GM06990 (cell line): ENCODE data around the gene KDM8.

ENCODE experiments used
- DNase-seq: peaks from one replicate; pipeline ENCODE4 v3.0.0-alpha.2; 2011; ENCODE audit not compliant: insufficient read length; ENCODE audit errors: extremely low read depth
- H3K27me3 ChIP-seq: replicated peaks from 2 replicates; pipeline ENCODE4 v1.6.0; 2011; ENCODE audit warnings: low read length; ENCODE audit not compliant: control insufficient read depth, insufficient read depth
- H3K36me3 ChIP-seq: 2 replicates; pipeline ENCODE4 v1.5.1; 2011; ENCODE audit warnings: low read length; ENCODE audit not compliant: control insufficient read depth, insufficient read depth
- H3K4me3 ChIP-seq: replicated peaks from 2 replicates; pipeline ENCODE4 v1.5.1; 2011; ENCODE audit warnings: low read depth, mild to moderate bottlenecking, control low read depth, low read length
- TF ChIP-seq, protein P1 (sequence below): IDR thresholded peaks from 2 replicates; pipeline ENCODE4 v1.5.1; 2011; ENCODE audit warnings: low read length, control low read depth, mild to moderate bottlenecking, inconsistent platforms; ENCODE audit not compliant: insufficient read depth, poor library complexity, severe bottlenecking

KDM8 gene

DNA sequence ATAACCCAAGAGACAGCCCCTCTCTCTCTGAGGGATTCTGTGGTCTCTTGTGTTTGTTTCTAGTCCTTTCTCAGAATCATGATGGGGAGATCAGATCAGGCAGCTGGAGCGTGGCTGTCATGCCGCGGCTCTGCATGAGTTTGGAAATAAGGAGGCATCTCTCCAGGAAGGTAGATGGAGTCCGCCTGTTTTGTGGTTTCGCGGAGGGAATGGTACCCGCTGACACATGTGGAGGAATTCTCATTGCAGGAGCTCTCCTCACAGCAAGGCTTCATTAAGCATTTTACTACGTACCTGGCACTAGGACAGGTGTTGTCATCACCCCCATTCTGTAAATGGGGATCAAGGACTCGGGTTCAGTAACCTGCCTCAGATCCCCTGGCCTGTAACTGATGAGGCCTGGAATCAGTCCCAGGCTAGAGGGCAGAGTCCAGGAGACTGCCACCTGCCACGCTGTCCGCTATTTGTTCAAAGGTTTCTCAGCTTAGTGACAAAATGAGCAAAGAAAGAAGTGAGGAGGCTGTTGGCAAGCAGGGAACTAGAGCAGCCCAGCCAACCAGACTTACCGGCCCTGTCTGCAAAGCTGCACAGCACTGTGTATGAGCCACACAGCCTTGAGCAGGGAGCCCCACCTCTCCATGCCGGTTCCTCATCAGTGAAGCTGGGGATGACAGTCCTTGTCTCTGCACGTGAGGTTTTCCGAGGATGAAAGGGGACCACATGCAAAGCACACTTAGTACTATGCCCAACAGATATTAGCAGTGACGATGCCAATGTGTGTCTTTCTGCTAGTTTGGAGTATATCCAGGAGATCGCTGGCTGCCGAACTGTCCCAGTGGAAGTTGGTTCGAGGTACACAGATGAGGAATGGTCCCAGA lies 11.0 kb downstream of the KDM8 start:
- TF ChIP-seq, protein P1, sequence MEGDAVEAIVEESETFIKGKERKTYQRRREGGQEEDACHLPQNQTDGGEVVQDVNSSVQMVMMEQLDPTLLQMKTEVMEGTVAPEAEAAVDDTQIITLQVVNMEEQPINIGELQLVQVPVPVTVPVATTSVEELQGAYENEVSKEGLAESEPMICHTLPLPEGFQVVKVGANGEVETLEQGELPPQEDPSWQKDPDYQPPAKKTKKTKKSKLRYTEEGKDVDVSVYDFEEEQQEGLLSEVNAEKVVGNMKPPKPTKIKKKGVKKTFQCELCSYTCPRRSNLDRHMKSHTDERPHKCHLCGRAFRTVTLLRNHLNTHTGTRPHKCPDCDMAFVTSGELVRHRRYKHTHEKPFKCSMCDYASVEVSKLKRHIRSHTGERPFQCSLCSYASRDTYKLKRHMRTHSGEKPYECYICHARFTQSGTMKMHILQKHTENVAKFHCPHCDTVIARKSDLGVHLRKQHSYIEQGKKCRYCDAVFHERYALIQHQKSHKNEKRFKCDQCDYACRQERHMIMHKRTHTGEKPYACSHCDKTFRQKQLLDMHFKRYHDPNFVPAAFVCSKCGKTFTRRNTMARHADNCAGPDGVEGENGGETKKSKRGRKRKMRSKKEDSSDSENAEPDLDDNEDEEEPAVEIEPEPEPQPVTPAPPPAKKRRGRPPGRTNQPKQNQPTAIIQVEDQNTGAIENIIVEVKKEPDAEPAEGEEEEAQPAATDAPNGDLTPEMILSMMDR: no peak
- peaks cover 6% of the 10 kb centered on the region for H3K36me3 ChIP-seq

DNA sequence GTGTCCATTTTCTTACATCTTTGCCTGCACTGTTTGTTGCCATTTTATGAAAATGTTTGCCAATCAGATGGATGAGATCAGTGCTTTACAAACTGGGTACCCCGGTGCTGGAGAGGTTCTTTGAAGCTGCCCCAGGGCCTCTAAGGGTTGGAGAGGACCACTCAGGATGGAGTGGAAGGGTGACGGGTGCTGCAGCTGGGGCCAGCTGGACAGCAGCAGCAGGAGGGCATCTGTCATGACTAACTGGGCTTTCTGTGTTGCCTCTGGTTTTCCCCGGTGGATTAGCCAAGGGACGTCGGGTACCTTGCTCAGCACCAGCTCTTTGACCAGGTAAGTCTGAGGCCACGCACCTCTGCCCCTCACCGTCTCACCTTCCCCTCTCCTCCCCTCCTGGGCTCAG lies 12.3 kb downstream of the KDM8 start:
- Histone ChIP-seq H3K27me3 (no peaks in the 10 kb centered on the region), H3K36me3 (peaks cover 3% of the 10 kb centered on the region), H3K4me3 (no peak overlapping the region)
- TF ChIP-seq, protein P1: no peak
- DNase-seq: no peak

More for the DNA sequence above, 11.0 kb downstream of the KDM8 start:
- no peak for DNase-seq
- no peaks in the 10 kb centered on the region for H3K27me3 ChIP-seq
- no peak overlapping the region for H3K4me3 ChIP-seq

DNA sequence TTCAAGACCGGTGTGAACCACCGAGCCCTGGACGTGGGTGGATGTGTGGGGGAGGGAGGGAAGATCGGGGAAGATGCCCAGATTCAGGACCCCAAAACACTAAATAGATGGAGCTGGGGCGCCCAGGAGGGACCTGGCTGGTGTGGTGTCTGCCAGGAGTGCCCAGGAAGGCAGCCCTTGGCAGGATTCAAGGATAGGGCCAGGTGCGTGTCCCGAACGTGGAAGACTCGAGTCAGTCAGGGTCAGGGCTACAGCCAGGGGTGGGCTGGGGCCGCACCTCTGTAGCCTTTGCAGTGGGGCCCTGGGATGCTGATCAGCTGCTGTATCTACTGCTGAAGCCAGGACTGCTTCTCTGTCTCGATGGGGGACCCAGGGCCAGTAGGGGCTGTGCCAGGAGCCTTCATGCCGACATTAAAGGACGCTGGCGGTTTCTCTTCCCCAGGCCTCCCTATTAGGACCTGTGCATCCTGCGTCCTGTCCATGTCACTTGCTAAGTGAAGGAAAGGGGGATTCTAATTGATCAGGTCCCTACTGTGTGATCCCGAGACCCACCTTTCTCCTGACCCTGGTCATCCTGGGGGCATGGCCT lies 13.1 kb downstream of the KDM8 start:
- no peak overlapping the region for H3K4me3 ChIP-seq
- H3K36me3 ChIP-seq: peaks cover 1% of the 10 kb centered on the region
- TF ChIP-seq, protein P1: no peak
- no peak for DNase-seq
- H3K27me3 ChIP-seq: no peaks in the 10 kb centered on the region

DNA sequence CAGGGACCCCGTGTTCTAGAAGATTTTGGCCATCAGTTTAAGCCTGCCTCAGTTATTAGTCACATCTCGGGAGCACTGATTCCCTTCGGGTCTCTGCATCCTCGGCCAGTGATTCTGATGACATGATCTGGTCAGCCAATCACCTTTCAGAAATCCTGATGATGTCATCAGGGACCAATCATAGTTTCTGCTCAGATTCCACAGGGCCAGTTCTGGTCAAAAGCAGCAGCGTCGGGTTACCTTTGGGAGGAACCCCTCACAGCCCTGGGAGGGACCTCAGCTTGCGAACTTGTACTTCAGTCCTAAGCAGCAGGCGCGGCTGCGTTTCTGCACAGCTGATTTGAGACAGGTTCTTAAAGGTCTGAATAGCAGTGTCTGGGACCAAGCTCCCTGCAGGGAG lies 13.9 kb downstream of the KDM8 start:
- TF ChIP-seq, protein P1: no peak
- DNase-seq: no peak
- Histone ChIP-seq H3K27me3 (no peaks in the 10 kb centered on the region), H3K36me3 (peaks cover 1% of the 10 kb centered on the region), H3K4me3 (no peak overlapping the region)

DNA sequence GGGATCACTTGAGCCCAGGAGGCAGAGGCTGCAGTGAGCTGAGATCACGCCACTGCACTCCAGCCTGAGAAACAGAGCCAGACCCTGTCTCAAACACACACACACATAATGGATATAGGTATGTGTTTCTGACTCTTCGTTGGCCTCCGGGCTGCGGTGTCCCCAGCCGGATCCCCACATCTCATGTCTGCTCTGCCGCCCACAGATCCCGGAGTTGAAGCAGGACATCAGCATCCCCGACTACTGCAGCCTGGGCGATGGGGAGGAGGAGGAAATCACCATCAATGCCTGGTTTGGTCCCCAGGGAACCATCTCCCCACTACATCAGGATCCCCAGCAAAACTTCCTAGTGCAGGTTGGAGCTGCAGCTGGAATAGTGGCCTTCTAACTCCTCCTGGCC lies 15.4 kb downstream of the KDM8 start:
- Histone ChIP-seq H3K27me3 (no peaks in the 10 kb centered on the region), H3K36me3 (peaks cover 3% of the 10 kb centered on the region), H3K4me3 (no peak overlapping the region)
- TF ChIP-seq, protein P1: no peak
- DNase-seq: no peak
